Activated CD4-positive, alpha-beta T cell treated with anti-CD3 and anti-CD28 coated beads, Interleukin-2, Interleukin-4, amounts not matched to agents 100 ng/mL and 50 ng/mL, durations not matched to agents 16 hours and 8 hours (primary cell): ENCODE data around the gene FAS.

Source experiments
- DNase-seq: peaks from one replicate; pipeline ENCODE4 v3.0.0-alpha.2; 2020; ENCODE audit warnings: low spot score

FAS gene

DNA sequence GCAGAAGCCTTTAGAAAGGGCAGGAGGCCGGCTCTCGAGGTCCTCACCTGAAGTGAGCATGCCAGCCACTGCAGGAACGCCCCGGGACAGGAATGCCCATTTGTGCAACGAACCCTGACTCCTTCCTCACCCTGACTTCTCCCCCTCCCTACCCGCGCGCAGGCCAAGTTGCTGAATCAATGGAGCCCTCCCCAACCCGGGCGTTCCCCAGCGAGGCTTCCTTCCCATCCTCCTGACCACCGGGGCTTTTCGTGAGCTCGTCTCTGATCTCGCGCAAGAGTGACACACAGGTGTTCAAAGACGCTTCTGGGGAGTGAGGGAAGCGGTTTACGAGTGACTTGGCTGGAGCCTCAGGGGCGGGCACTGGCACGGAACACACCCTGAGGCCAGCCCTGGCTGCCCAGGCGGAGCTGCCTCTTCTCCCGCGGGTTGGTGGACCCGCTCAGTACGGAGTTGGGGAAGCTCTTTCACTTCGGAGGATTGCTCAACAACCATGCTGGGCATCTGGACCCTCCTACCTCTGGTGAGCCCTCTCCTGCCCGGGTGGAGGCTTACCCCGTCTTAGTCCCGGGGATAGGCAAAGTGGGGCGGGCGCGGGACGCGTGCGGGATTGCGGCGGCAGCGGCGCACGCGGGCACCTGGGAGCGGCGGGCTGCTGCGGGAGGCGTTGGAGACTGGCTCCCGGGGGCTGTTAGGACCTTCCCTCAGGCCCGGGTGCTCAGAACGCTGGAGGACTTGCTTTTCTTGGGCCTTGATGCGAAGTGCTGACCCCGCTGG, at the start of gene FAS:
Gene FAS, plus strand, starts transcription at position 415 of the 777 bp plus-strand sequence. Its CDS starts 79 bp downstream, at position 494.
- DNase-seq: peak; percentile 81

DNA sequence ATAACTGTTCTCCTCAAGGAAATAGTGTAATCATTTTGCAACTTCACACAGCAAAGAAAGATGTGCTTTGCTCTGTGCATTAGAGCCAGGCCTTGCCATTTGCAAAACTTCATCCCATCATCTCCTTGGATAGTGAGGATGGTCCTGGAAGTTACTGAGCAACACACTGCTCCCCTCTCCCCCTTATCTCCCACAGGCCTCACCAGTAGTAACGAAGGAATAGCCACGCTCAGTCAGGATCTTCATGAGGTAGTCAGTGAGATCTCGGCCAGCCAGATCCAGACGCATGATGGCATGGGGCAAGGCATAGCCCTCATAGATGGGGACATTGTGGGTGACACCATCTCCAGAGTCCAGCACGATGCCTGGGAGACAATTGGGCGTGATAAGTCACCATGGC, 49.6 kb upstream of the FAS start:
- DNase-seq: no peak

DNA sequence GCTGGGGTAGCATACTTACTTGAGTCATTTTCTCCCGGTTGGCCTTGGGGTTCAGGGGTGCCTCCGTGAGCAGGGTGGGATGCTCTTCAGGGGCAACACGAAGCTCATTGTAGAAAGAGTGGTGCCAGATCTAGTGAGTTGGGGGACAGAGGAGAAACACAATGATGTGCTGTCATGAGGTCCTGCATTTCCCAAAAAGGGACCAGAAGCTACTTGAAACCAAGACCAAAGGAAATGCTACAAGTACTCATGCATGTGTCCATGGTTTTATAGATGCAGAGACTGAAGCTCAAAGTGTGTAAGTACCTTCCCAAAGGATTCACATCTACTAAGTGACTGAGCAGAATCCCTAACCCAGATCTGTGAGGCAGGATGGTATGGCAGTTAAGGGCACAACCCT, 46.8 kb upstream of the FAS start:
- no peak for DNase-seq

DNA sequence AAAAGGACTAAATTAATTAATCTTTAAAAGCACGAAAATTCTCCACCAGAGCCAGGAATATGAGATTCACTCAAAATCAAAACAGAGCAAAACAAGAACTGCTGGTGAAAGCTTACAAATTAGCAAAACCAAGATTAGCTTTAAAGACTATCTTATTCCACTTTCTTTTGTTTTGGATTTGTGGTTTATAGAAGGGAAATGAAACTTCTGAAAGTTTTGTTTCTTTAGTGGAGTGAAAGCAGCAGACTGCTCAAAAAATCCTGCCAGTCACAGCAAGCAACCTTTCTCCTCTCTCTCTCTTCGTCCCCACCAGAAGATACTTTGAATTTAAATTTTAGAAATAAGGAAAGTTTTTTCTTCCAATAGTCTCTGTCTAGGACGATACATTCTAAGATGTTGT, 45.8 kb upstream of the FAS start:
- DNase-seq: no peak

DNA sequence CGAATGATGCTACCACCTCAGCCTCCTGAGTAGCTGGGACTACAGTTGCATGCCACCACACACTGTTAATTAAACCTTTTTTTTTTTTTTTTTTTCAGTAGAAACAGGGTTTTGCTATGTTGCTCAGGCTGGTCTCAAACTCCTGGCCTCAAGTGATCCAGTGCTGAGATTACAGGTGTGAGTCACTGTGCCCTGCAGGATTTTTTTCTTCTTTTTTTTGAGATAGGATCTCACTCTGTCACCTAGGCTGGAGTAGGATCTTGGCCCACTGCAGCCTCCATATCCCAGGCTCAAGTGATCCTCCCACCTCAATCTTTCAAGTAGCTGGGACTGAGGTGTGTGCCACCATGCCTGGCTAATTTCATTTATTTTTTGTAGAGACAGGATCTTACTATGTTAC, 44.4 kb upstream of the FAS start:
- DNase-seq: no peak

DNA sequence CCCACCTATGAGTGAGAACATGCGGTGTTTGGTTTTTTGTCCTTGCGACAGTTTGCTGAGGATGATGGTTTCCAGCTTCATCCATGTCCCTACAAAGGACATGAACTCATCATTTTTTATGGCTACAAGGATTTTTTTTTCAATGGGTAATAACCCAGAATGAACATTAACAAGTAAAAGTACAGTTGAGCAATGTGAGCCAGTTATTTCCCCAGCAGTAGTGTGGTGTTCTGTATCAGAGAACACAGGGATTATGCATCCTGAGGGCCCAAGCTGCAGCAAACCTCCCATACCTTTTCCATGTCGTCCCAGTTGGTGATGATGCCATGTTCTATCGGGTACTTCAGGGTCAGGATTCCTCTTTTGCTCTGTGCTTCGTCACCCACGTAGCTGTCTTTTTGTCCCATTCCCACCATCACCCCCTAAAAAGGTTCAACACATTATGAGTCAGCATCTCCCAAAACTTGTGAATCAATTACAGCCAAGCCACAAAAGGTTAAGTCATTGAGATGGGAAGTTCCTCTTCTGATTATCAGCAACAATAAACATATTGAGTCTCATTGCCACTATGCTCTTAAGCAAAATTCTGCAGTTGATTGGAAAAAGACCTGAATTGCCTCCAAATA, 43.5 kb upstream of the FAS start:
- no peak for DNase-seq

DNA sequence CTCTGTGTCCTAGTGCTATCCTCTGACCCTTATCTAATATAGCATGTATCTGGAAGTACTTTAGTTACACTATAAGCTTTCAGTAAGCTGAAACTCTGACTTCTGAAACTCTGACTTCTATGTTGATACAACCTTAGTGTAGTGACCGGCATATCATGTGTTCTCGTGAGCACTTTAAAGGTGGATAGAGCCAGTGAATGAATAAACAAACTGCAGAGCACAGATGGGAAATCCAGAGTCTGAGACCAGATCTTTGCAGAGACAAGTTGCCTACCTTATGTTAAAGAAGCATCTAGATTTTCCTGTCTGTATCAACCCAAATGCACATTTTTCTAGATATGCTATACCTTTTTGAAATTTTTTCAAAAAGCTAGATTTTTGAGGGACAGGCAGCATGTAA, 41.5 kb upstream of the FAS start:
- DNase-seq: no peak

DNA sequence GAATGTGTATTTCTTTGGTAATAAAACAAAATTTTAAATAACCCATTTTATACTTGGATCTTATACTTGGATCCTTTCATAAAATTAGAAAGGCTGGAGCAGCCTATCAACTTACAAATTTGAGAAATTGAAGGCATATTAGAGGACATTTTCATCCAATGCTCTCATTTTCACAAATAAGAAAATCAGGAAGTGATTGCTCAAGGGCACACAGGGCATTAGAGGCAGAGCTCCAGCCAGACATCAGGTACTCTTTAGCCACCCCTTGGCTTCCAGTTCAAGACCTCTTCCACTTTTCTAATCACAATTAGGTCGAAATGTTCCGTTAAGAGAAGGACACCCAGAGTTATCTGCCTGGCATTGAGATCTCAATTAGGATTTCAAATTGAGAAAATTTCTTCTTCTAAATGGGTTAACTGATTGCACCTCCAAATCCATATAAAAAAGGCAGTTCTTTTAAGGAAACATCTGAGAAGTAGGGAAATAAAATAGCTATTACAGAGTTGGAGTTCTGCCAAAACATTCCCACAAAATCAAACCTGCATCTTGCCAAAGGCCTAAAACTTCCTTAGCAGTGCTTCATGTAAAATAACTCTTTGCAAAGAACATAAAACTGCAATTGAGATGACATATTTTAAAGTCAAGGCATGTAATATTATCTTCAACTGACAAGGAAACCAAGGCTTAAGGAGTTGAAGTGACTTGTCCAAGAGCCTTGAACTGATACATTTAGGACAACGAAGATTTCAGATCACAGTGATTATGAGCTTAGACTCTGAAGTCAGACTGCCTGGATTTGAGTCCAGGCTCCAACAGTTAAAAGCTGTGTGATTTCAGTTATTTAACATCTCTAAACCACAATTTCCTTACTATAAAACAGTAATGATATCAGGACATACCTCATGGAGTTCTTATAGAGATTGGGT, 40.4 kb upstream of the FAS start:
- DNase-seq: no peak

DNA sequence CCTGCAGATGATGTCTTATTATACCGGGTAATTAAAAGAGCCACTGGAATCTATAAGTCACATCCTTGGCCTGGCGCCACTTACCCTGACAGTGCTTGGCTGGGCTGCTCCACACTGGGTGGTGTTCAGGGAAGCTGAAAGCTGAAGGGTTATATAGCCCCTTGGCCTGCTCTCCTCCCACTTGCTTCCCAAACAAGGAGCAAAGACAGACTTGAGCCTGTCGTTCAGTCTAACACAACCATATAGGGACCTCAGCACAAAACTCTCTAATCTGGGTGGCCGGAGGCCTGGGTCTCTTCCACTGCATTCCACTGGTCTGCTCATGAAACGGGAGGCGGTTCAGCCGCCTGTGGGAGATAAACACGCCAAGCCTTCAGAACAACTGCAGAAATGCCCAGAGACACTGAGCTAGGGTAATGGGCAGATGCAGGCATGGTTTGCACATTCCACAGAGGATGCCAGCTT, 37.9 kb upstream of the FAS start, which contains the start of gene ACTA2:
Gene ACTA2, minus strand, starts transcription at position 127 of the 465 bp plus-strand sequence. CDS start 3,843 bp downstream, outside the sequence.
- DNase-seq: no peak

DNA sequence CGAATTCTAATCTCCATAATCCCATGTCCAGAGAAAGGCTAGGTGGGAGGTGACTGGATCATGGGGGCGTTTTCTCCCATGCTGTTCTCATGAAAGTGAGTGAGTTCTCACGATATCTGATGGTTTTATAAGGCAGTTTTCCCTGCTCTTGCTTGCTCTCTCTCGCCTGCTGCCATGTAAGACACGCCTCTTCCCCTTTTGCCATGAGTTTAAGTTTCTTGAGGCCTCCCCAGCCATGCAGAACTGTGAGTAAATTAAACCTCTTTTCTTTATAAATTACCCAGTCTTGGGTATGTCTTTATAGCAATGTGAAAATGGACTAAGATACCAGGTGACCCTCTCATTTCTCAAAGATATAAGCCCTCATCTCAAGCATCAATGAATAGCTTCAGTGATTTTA, 36.9 kb upstream of the FAS start:
- no peak for DNase-seq

DNA sequence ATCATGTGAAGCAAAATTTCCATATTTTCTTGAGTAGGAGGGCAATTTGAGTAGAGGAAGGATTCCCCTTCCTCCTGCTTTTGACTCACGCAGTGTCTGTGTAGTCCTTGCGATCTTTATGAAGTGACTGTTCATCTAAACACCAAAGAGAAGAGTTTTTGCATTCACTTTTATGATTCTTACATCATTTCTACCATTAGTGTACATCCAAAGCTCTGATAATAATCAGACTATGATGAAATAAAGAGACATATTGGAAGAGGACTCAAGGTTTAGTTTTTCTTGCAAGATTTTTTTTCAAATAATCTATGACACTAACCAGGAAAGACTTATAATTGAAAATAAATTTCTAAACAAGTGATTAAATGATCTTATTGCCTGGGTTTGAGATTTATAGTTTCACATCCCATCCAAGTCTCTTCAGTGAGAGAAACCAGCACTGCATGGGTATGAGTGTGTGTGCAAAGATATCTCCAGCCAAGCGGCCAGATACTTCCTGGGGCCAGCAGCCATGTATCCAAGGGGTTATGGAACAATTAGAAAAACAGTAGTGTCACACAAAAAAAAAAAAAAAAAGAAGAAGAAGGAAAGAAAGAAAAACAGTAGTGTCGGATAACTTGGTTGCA, 36.0 kb upstream of the FAS start:
- no peak for DNase-seq

DNA sequence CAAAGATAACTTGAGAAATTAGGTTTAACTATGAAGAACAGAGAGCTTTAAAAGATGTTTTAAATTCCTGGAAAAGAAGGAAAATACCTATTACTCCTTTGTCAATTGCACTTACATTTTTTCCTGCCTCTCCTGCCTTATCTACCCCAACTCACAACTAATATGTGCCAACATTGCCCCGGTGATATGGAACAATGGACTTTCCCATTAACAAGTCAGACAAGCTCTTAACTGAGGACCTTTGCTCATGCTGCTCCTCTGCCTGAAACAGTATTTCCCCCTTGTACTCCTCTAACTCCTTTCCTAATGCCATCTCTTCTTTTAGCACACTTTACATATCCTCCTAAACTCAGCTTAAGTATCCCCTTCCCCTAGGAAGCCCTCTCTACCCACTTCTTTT, 33.2 kb upstream of the FAS start:
- no peak for DNase-seq

DNA sequence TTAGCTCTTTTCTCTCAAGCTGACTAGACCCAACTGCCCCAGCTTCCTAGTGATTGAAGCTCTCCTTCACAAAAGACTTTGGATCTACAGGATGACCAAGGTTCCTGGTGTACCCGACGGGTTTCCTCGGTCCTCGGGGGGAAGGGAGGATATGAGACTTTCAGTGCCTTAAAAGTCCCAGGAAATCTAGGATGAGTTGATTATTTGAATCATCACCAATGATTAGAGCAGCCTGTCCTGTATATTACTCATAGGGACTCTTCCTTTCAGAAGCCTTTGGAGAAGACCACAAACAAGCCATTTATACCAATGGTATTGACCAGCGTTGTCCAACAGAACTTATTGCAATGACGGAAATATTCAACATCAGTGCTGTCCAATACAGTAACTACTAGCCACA, 31.9 kb upstream of the FAS start:
- no peak for DNase-seq

DNA sequence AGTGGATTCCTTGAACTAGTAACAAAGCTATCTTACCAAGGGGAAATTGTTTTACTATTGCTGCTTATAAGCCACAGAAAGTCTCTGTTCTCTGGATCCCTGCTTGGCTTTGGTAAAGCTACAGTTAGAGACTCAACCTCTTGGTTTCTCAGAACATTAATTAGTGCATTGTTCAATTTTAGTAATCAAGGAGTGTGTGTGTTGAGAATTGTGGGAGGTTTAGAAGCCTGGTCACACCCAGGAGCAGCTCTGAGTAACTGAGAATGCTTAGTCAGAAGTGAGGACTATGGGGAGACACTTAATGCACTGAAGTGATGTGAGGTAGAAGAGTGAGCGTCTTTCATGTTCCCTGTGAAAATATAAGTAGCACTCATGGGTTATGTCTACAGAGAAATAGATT, 29.8 kb upstream of the FAS start:
- DNase-seq: peak; percentile 50

DNA sequence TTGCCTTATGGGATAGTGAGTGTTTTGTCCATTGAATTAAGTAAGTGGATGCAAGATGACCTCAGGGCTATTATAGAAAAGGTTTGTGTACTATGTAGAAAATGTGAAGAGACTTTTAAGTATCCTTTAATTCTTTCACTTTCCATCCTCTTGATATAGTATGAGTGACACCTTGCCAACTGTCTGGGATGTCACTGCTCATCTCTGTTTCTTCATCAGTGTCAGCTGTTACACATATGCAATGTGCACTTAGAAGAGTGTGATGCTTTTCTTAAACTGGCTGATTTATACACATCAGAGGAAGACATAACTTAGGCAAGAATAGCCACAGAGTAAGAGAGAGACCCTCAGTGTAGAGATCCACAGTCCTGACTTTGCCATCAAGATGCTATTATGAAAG, 29.3 kb upstream of the FAS start:
- no peak for DNase-seq

DNA sequence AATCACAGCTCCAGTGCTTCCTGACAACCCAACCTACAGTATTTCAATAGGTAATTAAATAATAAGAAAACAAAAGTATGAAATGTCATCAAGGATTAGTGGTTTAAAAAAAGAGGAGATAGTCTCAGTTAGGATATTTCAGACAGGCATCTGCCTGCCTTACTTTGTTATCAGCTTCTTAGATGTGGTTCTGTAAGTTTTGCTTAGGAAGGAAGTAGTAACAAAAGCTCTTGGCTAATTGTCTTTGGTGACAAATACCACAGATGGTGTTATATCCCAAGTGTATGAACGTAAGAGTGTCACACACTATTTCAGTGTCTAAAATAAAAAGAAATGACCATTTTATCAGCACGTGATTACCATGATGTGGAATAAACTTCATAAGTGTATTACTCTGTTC, 28.3 kb upstream of the FAS start:
- no peak for DNase-seq

DNA sequence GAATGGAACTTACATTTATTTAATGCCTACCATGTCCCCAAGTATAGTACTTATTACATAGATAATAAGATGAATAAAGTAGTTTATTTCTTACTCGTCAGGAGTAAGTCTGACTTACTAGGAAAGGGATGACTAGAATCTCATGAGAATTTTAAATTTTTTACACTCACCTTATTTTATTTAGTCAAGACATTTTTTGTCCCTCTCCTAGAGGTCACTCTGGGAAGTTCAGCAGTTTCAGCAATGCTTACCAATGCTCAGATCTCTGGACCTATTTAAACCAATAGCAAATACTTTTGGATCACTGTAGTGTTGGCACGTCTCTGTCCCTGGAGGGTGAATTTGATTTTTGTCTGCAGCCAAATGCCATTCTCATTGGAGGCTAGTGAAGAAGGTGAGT, 27.3 kb upstream of the FAS start:
- DNase-seq: no peak

DNA sequence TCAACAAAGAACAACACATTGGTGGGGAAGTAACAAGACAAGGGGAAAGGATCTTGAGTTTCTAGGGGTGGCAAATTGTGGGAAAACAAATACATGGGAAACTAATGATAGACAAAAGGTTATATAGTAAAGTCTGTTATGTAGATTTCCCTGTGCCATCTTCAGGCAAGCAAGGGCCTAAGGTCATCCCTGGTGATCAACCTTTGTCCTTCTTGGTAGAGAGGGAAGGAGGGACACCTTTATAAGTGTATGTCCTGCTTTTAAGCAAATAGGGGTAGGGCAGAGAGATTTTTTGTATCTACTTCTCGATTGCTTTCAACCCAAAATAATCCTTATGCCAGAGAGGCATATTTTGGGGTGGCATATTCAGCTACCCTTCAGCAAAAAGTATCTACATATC, 26.2 kb upstream of the FAS start:
- DNase-seq: no peak

DNA sequence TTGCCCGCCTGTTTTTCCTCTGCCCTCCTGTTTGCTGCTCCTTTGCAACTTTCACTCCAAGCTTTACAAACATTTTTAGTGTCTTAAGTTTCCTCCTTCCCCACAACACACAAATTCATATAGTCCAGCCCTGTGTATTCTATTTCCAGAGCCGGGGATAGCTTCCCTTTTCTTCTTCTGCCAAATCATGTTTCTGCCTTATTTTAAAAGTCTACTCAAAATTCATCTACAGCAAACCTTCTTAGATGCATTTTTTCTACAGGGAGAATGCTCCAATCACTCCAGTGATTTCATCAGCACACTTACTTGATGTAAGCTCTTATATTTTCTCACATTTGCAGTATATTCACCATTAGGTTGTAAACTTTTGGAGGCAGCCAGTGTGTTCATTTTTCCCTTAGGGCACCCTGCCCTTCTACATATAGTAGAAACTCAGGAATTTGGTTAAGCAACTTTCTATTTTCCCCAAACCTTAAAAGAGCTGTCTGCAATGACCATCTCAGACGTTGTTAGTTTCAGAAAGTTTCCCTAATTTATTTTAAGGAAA, 25.7 kb upstream of the FAS start:
- DNase-seq: no peak

DNA sequence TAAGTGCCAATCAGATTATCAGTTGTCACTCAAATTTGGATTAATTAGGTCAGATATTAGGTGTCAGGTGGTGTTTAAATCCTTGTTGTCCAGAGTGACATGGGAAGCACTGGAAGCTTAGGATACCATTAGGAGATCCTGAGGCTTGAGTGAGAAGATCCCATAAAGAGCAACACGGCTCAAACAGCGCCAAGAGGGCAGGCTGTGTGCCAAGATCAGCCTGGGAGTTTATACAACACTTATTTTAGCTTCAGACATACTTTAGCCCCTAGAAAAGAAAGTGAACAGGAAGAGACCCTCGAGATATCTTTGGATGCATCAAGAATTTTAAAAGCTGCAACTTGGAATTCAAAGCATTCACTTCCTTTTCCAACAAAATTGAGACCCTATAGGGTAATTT, 23.8 kb upstream of the FAS start:
- DNase-seq: no peak

DNA sequence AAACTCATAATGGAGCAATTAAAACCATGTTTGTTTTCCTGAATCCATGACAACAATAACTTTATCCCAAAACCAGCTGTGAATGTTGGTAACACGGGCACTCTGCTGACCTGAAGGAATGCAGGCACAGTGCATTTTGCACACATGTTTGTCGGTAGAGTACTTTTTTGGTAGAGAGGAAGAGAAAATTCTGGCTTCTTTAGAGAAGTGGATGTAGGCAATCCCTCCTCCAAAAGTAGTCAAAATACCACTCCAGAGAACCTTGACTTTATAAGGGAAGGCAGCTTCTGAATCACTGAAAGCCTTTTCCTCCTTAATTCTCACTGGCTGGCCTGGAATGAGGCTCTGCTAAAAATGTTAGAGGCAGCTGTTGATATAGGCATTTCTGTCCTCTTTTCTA, 22.2 kb upstream of the FAS start:
- DNase-seq: no peak
